Hematopoietic multipotent progenitor cell treated with erythropoietin and hydrocortisone succinate and interleukin-3 and kit ligand, for 8 days (in vitro differentiated cells): ENCODE data around the gene CTSF.
"Not testable (repeated sequence)": the region's sequence is repeated elsewhere in the genome, so short reads cannot be mapped to it uniquely, and the experiment has no call there.

Experiments
- DNase-seq: peaks from one replicate; pipeline ENCODE4 v3.0.0-alpha.2; 2015

The CTSF gene

GRCh38 chr11:66568124-66568916, at the start of gene CTSF:
TSS of gene CTSF (minus strand) at chr11:66568606. CDS start at chr11:66568486, 120 bp downstream.
- DNase-seq: peak; percentile 80

- DNase-seq: no peak
Measured at GRCh38 chr11:66617155-66617834, 48.9 kb upstream of the CTSF start.

- DNase-seq: peak; percentile 100
Measured at GRCh38 chr11:66616379-66617154, 48.2 kb upstream of the CTSF start, which contains the start of gene RBM14. TSS of gene RBM14 (plus strand) at chr11:66616630. CDS start at chr11:66616721, 91 bp downstream.

DNA sequence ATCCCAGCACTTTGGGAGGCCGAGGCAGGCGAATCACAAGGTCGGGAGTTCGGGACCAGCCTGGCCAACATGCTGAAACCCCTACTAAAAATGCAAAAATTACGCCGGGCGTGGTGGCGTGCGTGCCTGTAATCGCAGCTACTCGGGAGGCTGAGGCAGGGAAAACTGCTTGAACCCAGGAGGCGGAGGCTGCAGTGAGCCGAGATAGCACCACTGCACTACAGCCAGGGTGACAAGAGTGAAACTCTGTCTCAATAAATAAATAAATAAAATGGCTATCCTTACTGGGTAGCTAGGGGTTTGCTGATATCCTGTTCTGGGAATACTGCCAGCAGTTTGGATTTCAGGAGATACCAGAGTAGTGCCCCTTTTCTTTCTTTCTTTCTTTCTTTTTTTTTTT, 45.7 kb upstream of the CTSF start:
- DNase-seq: peak; percentile 75

GRCh38 chr11:66612458-66612857, 44.1 kb upstream of the CTSF start:
- DNase-seq: no peak

GRCh38 chr11:66609721-66610617, 41.6 kb upstream of the CTSF start:
- DNase-seq: no peak

DNA sequence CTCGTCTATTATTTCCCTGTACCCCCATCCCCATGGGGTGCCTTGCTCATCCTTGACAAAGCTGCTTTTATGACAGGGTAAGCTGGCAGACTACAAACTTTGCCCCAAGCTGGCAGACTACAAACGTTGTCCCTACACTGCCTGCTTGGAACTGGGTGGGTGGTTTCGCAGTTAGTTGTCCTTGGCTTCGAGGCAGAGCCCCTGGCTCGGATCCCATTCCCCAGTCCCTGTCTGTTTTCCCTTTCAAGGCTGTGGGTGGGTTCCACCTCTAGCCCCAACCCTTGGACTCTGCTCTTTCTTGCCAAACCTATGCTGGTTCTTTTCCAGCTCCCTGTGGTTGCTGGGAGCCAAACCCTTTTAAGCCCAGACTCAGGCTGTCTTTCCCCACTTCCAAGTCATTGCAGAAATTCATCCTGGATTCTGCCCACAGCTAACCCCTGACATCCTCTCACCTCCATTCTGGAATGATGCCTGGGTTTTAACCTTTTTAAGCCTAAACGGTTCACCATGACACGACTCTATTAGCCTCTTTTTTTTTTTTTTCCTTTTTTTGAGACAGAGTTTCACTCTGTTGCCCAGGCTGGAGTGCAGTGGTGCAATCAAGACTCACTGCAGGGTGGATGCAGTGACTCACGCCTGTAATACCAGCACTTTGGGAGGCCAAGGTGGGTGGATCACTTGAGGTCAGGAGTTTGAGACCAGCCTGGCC, 38.9 kb upstream of the CTSF start:
- no peak for DNase-seq

GRCh38 chr11:66606608-66607007, 38.2 kb upstream of the CTSF start:
- not testable (repeated sequence) for DNase-seq

- DNase-seq: peak; percentile 96
Measured at GRCh38 chr11:66604155-66604554, 35.7 kb upstream of the CTSF start.

GRCh38 chr11:66603072-66603471, 34.7 kb upstream of the CTSF start:
- DNase-seq: no peak

DNA sequence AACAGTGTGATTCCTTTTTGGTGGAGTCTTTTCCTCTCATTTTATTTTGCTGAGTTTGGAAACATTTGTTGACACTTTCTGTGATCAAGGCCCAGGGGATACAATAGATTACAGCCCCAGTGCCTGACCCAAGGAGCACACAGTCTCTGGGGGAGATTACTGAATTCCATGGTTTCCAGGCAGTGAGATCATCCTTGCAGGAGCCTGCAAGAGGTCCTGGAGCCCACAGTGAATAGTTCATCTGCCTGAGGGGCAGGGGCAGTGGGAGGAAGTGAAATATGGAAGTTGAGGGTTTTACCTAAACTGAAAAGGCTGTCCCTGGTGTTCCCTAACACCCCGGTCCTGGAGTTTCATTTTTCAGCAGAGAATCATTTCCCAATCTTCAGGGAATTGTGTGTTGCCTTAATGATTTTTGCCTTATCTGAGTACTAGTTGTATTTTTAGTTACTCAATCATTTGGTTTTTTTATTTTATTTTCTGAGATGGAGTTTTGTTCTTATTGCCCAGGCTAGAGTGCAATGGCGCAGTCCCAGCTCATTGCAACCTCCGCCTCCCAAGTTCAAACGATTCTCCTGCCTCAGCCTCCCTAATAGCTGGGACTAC, 32.3 kb upstream of the CTSF start:
- DNase-seq: no peak

DNA sequence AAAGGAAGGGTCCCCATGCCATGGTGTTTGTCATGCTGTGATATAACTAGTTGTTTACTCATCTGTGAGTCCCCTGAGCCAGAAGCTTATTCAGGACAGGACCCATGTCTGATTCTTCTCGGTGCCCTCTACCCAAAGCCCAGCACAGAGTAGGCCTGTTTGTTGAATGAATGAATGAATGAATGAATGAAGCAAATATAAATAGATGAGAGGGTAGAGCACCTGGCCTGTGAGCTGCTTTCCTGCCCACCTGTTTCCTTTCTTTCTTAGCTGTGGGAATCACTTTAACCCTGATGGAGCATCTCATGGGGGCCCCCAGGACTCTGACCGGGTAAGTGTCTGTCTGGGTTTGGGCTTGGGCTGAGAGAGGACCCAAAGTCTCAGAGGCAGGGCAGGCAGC, 31.8 kb upstream of the CTSF start:
- DNase-seq: no peak

DNA sequence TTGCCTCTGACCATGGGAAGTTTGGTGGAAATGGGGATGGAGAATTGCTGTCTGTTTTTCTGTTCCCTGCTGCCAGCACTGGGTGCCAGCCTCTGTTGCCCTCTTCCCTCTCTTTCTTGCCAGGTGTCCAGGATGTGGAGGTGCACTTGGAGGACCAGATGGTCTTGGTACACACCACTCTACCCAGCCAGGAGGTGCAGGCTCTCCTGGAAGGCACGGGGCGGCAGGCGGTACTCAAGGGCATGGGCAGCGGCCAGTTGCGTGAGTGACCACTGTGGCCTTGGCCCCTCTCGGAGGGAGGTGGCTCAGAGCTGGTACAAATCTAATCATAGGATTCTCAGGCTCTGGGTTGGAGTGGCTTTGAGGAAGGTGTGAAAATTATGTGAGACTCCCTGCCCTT, 30.6 kb upstream of the CTSF start:
- no peak for DNase-seq

DNA sequence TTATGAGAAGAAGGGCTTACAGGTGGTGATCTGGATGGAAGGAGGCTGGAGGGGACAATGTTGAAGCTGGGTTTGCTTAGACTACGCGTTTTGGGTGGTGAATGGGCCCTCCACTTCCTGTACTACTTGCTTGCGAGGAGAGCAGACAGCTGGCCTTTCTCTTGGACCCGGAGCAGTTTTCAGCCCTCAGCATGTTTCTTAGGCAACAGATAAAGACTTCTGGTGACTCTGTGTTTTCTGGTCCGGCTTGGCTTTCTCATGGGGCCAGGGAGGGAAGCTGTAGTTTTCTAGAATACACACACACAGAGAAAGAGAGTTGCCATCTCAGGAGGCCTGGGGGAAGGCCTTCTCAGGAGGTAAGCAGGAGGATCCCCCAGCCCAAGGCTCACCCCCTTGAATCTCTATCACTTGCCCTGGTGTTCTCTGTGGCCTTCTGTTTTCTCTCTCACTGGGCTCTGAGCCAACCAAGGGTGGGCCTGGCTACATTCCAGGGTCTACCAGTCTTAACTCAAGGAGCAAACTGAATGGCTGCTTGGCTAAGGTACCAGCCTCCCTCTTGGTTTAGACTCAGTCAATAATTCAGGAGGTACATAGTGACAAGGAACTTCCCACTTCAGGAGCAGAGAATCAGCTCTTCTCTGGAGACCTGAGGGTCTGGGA, 27.0 kb upstream of the CTSF start:
- DNase-seq: peak; percentile 91

GRCh38 chr11:66593650-66594049, 25.2 kb upstream of the CTSF start:
- no peak for DNase-seq

- DNase-seq: no peak
Measured at GRCh38 chr11:66593303-66593635, 24.9 kb upstream of the CTSF start.

- DNase-seq: peak; percentile 96
Measured at GRCh38 chr11:66592457-66593302, 24.3 kb upstream of the CTSF start, which contains the start of the genes CCDC87 and CCS. TSS of gene CCDC87 (minus strand) at chr11:66593063. CDS start at chr11:66593015, 48 bp downstream. TSS of gene CCS (plus strand) at chr11:66593185. CDS start at chr11:66593262, 77 bp downstream.

DNA sequence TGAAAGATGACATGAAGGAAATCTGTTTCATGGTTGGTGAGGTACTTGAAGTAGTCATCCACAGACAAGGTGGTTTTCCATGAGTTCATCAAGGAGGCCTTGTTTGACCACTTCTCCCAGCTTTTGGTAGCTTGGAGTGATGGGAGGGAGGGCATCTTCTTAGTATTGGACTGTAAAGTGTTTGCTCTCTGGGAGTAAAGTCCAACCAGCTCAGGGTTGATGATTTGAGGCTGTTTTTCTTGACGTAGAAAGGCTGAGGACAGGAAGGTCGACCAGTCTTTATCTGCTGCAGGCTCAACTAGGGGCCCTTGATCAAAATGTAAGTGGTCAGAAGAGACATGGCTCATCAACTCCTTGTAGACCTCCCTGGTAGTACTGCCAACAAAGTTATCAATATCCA, 22.8 kb upstream of the CTSF start:
- DNase-seq: no peak

DNA sequence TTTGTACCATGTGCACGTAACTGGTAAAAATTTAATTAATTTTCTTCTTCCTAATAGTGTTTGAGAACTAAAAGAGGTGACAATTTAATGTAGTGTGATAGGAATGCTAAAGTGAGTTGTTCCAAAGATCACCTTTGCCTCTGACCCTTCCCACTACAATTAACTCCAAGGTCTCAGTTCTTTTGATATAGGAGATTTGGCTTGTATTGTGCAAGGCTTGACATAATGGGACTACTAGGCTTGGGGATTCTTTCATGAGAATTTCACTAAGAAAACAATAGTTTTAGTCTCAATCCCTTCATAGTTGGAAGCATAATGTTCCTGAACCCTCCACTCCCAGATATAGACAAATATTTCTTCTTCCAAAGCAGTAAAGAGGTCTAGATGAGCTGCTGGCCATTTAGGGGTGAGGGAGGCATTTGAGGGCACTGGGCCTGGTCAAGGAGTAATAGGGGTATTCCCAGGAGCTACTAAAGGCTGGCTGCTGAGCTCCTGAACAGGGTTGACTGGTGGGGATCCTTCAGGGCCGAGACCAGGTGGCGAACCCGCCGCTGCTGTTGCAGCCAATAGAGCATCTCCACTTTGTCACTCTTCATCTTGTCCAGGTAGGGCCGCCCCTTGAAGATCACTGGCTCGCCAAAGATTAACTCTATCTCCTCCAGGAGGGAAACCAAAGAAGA, 21.7 kb upstream of the CTSF start:
- DNase-seq: no peak
